ENCODE results near the gene CNFN.

Gene CNFN

DNA sequence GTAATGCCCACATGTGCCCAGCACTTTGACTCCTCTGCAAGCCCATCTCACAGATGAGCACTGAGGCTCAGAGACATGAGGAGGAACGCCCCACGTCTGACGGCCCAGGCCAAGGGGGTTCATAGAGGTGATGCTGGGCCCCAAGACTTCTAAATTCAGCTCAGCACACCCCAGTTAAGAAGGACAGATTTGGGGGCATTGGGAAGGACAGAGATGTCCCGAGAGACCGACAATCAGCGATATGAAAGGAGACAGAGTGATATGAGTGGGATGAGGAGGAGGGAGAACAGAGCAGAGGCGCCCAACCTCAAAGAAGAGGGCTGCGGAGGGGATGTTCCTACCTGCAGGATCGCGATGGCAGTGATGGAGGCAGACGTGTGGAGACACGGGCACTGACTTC, at the start of gene CNFN:
Gene CNFN, minus strand, starts transcription at position 399 of the 400 bp plus-strand sequence. CDS start 1,260 bp downstream, outside the sequence.
- DNase-seq (ENCODE audit: low spot score): no peak
- no peak for FAIRE-seq

DNA sequence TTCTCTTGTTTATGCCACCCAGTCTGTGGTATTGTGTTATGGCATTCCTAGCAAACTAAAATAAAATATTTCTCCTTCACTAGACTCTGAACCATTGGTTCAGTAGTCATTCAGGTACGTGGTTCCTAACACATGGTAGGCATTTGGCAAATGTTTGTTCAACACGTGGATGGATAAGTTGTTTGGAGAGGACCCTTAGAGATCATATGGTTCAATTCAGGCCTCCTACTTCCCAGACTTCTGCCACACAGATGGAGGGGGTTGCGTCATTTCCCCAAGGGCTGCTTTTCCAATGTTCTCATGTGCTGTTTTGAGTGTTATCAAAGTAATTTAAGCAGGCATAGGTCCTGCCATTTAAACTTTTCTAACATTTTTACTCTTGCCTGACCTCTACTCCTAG, 45.9 kb upstream of the CNFN start:
- FAIRE-seq: no peak
- no peak for DNase-seq (ENCODE audit: low spot score)

DNA sequence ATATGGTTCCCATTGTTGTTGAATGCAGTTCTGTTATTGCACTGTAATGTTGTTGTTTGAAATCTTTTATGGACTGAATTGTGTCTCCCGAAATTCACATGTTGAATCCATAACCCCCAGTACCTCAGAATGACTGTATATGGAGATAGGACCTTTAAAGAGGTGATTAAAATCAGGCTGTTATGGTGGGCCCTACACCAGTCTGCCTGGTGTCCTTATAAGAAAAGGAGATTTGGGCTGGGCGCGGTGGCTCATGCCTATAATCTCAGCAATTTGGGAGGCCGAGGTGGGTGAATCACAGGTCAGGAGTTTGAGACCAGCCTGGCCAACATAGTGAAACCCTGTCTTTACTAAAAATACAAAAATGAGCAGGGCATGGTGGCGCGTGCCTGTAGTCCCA, 45.2 kb upstream of the CNFN start:
- no peak for FAIRE-seq
- DNase-seq (ENCODE audit: low spot score): no peak

DNA sequence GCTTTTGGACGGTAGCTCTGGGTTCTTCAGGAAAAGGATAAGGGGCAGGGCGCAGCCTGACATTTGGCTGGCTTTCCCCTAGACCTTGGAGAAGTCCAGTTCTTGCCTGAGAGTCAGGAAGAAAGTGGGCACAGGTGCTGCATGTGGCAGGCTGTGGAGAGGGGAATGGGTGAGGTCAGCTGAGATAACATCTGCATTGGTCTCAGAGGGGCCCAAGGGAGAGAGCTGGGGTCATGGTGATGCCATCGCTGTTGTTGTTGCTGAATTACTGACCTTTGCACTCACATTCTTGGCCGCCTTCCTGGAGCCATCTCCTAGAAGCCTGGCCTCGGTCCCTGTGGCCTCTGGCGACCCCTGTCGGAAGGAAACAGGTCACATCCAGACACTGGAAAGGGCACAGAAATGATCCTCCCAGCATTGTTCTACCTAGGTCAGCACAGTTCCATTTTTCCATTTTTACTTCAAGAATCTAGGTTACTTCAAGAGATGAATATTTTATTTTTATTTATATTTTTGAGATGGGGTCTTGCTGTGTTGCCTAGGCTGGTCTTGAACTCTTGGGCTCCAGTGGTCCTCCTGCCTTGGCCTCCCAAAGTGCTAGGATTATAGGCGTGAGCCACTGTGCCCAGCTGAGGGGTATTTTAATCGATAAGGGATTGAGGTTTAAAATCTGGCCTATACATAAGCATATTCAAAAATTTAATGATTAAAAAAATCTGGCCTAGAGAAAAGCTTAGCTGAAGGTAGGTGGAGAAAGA, 43.6 kb upstream of the CNFN start:
- DNase-seq (ENCODE audit: low spot score): peak; percentile 43
- FAIRE-seq: no peak

DNA sequence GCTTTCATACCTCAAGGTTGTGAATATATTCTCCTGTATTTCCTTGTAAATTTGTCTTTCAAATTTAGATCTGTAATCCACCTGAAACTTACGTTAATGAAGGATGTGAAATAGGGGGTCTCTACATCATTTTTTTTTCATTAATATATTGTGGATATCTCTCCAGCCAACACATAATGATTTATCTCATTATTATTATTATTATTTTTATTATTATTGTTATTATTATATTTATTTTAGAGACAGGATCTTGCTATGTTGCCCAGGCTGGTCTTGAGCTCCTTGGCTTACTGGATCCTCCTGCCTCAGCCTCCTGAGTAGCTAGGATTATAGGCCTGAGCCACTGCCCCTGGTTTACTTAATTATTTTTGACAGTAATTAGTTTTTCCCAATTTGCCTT, 41.4 kb upstream of the CNFN start:
- DNase-seq (ENCODE audit: low spot score) (no peak), FAIRE-seq (no peak)

- FAIRE-seq: no peak
These were observed 38.6 kb upstream of the CNFN start for GRCh38 chr19:42428676-42429075.

DNA sequence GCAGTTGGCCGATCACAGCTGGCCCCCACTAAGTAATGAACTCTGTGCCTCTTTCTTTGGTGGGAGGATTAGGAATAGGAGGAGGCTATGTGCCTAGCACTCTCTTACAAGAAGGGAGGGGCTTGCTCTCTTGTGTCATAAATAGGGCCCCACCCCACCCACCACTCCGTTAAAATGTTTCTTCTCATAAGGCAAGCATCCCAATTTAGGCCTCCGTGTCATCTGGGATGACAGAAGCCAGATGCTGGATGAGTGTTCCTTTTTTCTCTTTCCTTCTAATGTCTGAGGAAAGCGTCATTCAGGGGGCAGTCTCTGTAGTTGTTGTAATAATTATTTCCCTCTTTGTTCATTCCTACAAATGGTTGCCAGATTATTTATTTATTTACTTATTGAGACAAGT, 37.2 kb upstream of the CNFN start, which contains the start of gene LIPE:
Gene LIPE, minus strand, starts transcription at position 76 of the 400 bp plus-strand sequence. CDS start 239 bp downstream, outside the sequence.
- DNase-seq (ENCODE audit: low spot score) (no peak), FAIRE-seq (no peak)

More at GRCh38 chr19:42428676-42429075, 38.6 kb upstream of the CNFN start:
- DNase-seq (ENCODE audit: low spot score): no peak

- FAIRE-seq (no peak), DNase-seq (ENCODE audit: low spot score) (no peak)
These were observed 36.5 kb upstream of the CNFN start for GRCh38 chr19:42426643-42427042.

- no peak for FAIRE-seq
- DNase-seq (ENCODE audit: low spot score): no peak
These were observed 34.6 kb upstream of the CNFN start for GRCh38 chr19:42424712-42425131.

- no peak for FAIRE-seq
- DNase-seq (ENCODE audit: low spot score): no peak
These were observed 34.2 kb upstream of the CNFN start for GRCh38 chr19:42424345-42424707.

DNA sequence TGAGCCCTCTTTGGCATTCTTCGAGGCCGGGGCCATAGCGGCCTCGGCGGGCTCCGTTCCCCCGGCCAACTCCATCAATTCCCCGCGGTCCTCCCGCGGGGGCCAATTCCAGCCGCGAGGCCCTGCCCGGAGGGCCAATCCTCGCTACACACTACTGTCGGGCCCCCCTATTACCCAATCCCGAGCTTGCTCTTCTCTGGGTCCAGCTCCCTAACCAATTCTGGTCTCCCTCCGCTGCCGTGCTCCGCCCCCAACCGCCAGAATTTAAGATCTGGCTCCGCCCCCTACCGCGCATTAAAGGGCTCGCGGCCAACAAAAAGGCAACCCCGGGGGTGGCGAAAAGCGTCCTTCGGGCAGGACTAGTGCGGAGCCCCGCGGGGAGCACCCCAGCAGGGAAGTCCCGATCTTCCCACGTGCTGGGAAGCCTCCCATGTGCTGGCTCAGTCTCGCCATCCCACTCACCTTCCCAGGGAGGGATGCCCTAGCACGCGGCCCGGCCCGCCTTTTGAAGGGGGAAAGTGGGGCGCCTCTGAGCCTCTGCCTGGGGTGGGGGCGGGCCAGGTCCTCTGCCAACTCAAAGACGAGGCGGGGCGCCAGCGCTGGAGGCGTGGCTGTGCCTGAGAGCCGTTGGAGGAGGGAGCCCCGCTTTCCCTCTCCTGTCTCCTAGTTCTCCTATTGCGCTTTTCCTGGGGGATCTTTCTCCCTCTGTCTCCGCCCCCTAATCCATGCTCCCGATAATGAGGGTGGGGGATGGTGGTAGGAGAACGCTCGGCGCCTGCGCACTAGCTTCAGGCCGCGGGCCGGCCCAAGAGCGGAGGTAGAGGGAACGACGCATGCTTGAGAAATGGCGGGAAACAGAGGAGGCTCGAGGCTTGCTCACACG, 33.6 kb upstream of the CNFN start:
- FAIRE-seq: no peak

DNA sequence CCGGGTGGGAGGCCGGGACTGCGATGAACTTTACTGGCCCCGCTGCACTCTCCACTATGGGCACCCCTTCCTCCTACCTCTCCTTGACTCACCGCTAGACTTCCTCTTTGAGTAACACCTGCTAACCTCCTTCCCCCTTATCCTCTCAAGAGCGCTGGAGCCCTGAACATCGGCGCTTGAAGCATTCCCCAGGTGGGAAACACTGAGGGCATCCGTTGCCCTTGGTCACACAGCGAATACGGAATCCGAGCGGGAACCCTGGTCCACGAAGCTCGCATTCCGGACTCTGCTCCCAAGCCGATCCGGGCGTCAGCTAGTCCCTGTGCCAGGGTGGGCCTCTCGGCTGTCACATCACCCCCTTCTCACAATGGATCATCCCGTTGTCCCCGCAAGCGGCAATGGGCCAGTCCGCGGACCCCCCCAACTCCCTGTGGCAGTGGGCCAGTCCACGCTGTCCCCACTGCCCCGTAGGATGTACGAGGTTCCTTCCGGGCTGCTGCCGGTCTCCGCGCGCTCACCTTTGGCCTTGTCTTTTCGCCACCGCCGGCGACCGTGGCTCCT, 32.9 kb upstream of the CNFN start:
- FAIRE-seq (no peak), DNase-seq (ENCODE audit: low spot score) (no peak)

More for the DNA sequence above, 33.6 kb upstream of the CNFN start:
- peak; percentile 53 for DNase-seq (ENCODE audit: low spot score)

GRCh38 chr19:42422092-42422900, 32.2 kb upstream of the CNFN start:
- FAIRE-seq (no peak), DNase-seq (ENCODE audit: low spot score) (no peak)

DNA sequence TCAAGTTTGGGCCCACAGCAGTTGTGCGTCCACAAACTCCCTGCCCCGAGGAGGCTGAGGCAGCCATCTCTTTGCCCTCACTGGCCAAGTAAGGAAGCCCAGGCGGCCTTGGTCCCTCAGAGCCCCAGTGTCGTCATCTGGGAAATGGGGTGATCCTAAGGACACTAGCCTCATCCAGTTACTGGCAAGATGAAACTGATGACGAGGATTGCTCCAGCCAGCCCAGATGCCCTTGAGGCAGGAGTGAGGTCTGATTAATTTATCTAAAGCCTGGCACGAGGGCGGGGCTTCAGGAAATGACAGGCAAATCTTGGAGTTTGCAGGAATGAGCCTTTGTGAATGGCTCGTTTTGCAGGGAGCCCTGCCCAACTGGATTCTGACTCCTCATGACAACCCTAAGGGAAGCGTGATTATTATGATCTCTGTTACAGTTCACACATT, 31.5 kb upstream of the CNFN start:
- DNase-seq (ENCODE audit: low spot score): no peak
- no peak for FAIRE-seq

DNA sequence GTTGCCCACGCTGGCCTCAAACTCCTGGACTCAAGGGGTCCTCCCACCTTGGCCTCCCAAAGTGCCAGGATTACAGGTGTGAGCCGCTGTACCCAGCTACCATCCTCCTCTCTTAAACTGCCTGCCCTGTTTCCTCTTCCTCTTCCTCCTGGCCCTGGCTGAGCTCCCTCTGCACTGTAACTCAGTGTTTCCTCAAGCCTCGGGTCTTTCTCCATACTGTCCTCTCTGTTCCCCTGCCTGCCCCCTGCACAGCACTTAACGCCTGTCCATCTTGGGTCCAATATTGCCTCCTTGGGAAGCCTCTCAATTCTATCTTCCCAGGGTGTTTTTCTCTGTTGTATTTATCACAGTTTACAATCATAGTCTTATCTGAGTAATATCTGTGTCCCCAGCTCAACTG, 31.0 kb upstream of the CNFN start:
- DNase-seq (ENCODE audit: low spot score) (no peak), FAIRE-seq (no peak)

GRCh38 chr19:42420055-42420544, 30.0 kb upstream of the CNFN start:
- DNase-seq (ENCODE audit: low spot score): peak; percentile 50
- FAIRE-seq: no peak

- FAIRE-seq: no peak
These were observed 29.2 kb upstream of the CNFN start for GRCh38 chr19:42419309-42419708.

DNA sequence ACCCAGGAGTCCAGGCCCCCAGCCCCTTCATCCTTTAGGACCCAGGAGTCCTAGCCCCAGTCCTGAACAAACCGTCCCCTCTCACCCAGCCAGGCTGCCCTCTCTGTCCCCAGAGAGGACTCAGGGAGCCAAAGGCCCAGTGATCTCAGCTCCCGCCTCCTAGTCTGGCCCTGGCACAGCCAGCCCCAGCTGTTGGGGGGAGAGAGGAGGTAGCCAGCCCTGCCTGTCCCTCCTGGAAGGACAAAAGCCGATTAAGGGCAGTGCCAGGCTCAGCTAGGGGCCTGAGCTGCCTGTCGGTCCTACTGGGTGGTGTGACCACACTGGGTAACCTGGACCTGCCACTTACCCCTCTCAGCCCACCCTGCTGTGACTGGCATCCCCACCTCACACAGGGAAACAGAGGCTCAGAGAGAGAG, 22.6 kb upstream of the CNFN start:
- FAIRE-seq (no peak), DNase-seq (ENCODE audit: low spot score) (no peak)

More at GRCh38 chr19:42419309-42419708, 29.2 kb upstream of the CNFN start:
- DNase-seq (ENCODE audit: low spot score): no peak

- FAIRE-seq (no peak), DNase-seq (ENCODE audit: low spot score) (no peak)
These were observed 22.1 kb upstream of the CNFN start for GRCh38 chr19:42412227-42412626.

- DNase-seq (ENCODE audit: low spot score) (no peak), FAIRE-seq (no peak)
These were observed 21.6 kb upstream of the CNFN start for GRCh38 chr19:42411581-42412178.
